Activated gamma-delta T cell (primary cell): ENCODE data around the gene GRM1.

Experiments used
- DNase-seq: peaks from one replicate; lab custom pipeline; 2025; lab: John Stamatoyannopoulos, UW

The GRM1 gene

GRCh38 chr6:146277142-146277541, 248.3 kb downstream of the GRM1 start:
- no peak for DNase-seq

GRCh38 chr6:146281651-146282362, 252.9 kb downstream of the GRM1 start:
- no peak for DNase-seq

GRCh38 chr6:146282837-146283236, 254.0 kb downstream of the GRM1 start:
- no peak for DNase-seq

- DNase-seq: no peak
Observed at GRCh38 chr6:146284311-146284710, 255.4 kb downstream of the GRM1 start.

GRCh38 chr6:146286961-146287360, 258.1 kb downstream of the GRM1 start:
- DNase-seq: no peak

- no peak for DNase-seq
Observed at GRCh38 chr6:146287691-146288369, 259.0 kb downstream of the GRM1 start.

- no peak for DNase-seq
Observed at GRCh38 chr6:146289816-146290588, 261.1 kb downstream of the GRM1 start.

- DNase-seq: no peak
Observed at GRCh38 chr6:146290589-146290901, 261.7 kb downstream of the GRM1 start.

- no peak for DNase-seq
Observed at GRCh38 chr6:146292506-146292905, 263.6 kb downstream of the GRM1 start.

GRCh38 chr6:146295695-146296094, 266.8 kb downstream of the GRM1 start:
- DNase-seq: no peak

- no peak for DNase-seq
Observed at GRCh38 chr6:146297815-146298214, 269.0 kb downstream of the GRM1 start.

- no peak for DNase-seq
Observed at GRCh38 chr6:146300521-146300920, 271.7 kb downstream of the GRM1 start.

- DNase-seq: no peak
Observed at GRCh38 chr6:146301764-146302163, 272.9 kb downstream of the GRM1 start.

GRCh38 chr6:146302994-146303393, 274.1 kb downstream of the GRM1 start:
- no peak for DNase-seq

- no peak for DNase-seq
Observed at GRCh38 chr6:146304181-146304580, 275.3 kb downstream of the GRM1 start.

- no peak for DNase-seq
Observed at GRCh38 chr6:146305092-146305491, 276.2 kb downstream of the GRM1 start.

- no peak for DNase-seq
Observed at GRCh38 chr6:146305951-146306350, 277.1 kb downstream of the GRM1 start.

GRCh38 chr6:146310628-146311027, 281.8 kb downstream of the GRM1 start:
- DNase-seq: no peak

- no peak for DNase-seq
Observed at GRCh38 chr6:146311079-146311478, 282.2 kb downstream of the GRM1 start.

- no peak for DNase-seq
Observed at GRCh38 chr6:146312608-146313007, 283.7 kb downstream of the GRM1 start.

GRCh38 chr6:146315381-146316174, 286.7 kb downstream of the GRM1 start:
- no peak for DNase-seq

- DNase-seq: no peak
Observed at GRCh38 chr6:146316175-146316495, 287.3 kb downstream of the GRM1 start.
